Measurements from ENCODE around the gene C3orf52.

- TF ChIP-seq POLR2AphosphoS5 (IDR thresholded peaks at IDR 0.05) (no peak), POLR2A (IDR thresholded peaks at IDR 0.05) (no peak), EP300 (IDR thresholded peaks at IDR 0.05) (no peak)
- TF ChIP-seq, protein P1, sequence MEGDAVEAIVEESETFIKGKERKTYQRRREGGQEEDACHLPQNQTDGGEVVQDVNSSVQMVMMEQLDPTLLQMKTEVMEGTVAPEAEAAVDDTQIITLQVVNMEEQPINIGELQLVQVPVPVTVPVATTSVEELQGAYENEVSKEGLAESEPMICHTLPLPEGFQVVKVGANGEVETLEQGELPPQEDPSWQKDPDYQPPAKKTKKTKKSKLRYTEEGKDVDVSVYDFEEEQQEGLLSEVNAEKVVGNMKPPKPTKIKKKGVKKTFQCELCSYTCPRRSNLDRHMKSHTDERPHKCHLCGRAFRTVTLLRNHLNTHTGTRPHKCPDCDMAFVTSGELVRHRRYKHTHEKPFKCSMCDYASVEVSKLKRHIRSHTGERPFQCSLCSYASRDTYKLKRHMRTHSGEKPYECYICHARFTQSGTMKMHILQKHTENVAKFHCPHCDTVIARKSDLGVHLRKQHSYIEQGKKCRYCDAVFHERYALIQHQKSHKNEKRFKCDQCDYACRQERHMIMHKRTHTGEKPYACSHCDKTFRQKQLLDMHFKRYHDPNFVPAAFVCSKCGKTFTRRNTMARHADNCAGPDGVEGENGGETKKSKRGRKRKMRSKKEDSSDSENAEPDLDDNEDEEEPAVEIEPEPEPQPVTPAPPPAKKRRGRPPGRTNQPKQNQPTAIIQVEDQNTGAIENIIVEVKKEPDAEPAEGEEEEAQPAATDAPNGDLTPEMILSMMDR (IDR thresholded peaks at IDR 0.05): no peak
Measured at GRCh38 chr3:112083239-112083638, 3.0 kb upstream of the C3orf52 start.
